Measurements from ENCODE around the gene PYCR2.

GRCh38 chr1:225973158-225973557, 49.1 kb upstream of the PYCR2 start:
- TF ChIP-seq YY1 (IDR thresholded peaks at IDR 0.05; ENCODE audit: insufficient read depth, insufficient read length), result no peak
- no peak for TF ChIP-seq ZNF274 (IDR thresholded peaks at IDR 0.05; ENCODE audit: low read depth, low read length)
- TF ChIP-seq SUZ12 (IDR thresholded peaks at IDR 0.05; ENCODE audit: extremely low read depth, insufficient read depth, insufficient read length), result no peak

Measured in NT2/D1 (cell line).